ENCODE measurements around the gene HJURP.

GRCh38 chr2:233794128-233794658 lies 60.1 kb downstream of the HJURP start:
- TF ChIP-seq, protein P1, sequence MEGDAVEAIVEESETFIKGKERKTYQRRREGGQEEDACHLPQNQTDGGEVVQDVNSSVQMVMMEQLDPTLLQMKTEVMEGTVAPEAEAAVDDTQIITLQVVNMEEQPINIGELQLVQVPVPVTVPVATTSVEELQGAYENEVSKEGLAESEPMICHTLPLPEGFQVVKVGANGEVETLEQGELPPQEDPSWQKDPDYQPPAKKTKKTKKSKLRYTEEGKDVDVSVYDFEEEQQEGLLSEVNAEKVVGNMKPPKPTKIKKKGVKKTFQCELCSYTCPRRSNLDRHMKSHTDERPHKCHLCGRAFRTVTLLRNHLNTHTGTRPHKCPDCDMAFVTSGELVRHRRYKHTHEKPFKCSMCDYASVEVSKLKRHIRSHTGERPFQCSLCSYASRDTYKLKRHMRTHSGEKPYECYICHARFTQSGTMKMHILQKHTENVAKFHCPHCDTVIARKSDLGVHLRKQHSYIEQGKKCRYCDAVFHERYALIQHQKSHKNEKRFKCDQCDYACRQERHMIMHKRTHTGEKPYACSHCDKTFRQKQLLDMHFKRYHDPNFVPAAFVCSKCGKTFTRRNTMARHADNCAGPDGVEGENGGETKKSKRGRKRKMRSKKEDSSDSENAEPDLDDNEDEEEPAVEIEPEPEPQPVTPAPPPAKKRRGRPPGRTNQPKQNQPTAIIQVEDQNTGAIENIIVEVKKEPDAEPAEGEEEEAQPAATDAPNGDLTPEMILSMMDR (IDR thresholded peaks at IDR 0.05), result no peak
- TF ChIP-seq POLR2A (IDR thresholded peaks at IDR 0.05), result no peak
- no peak for TF ChIP-seq POLR2AphosphoS5 (IDR thresholded peaks at IDR 0.05)

All from sigmoid colon (tissue), 4 donors.